ENCODE data around the gene CYP21A2.

CYP21A2 gene

GRCh38 chr6:32074996-32075532 is 36.8 kb downstream of the CYP21A2 start:
- Mint-ChIP-seq H3K4me1 (peaks cover 70% of the 10 kb centered on the region), H3K27me3 (ENCODE audit: low read depth) (peaks cover 3% of the 10 kb centered on the region), H3K9me3 (no peaks in the 10 kb centered on the region), H3K36me3 (ENCODE audit: low read depth) (no peaks in the 10 kb centered on the region), H3K4me3 (peak overlapping the region in 1 of 3 experiments; percentile 10), H3K27ac (peak overlapping the region; percentile 74 to 93 (median 74))
- TF ChIP-seq CTCF (IDR thresholded peaks at IDR 0.05; ENCODE audit: unreplicated experiment in 3 of 3) = no peak

- H3K9me3 Mint-ChIP-seq = no peaks in the 10 kb centered on the region
- peaks cover 69% of the 10 kb centered on the region for H3K4me1 Mint-ChIP-seq
- no peaks in the 10 kb centered on the region for H3K36me3 Mint-ChIP-seq (ENCODE audit: low read depth)
- H3K27ac Mint-ChIP-seq = peak overlapping the region; percentile 74 to 93 (median 78)
- H3K4me3 Mint-ChIP-seq = peak overlapping the region in 1 of 3 experiments; percentile 45
- TF ChIP-seq CTCF (IDR thresholded peaks at IDR 0.05; ENCODE audit: unreplicated experiment in 3 of 3) = no peak
- H3K27me3 Mint-ChIP-seq (ENCODE audit: low read depth) = peaks cover 3% of the 10 kb centered on the region
Measured at GRCh38 chr6:32075781-32076180, 37.6 kb downstream of the CYP21A2 start.

GRCh38 chr6:32076321-32076809 is 38.1 kb downstream of the CYP21A2 start:
- TF ChIP-seq CTCF (IDR thresholded peaks at IDR 0.05; ENCODE audit: unreplicated experiment in 3 of 3) = no peak
- Mint-ChIP-seq H3K9me3 (no peaks in the 10 kb centered on the region), H3K27me3 (ENCODE audit: low read depth) (peaks cover 7% of the 10 kb centered on the region), H3K4me1 (peaks cover 70% of the 10 kb centered on the region), H3K36me3 (ENCODE audit: low read depth) (no peaks in the 10 kb centered on the region), H3K27ac (peak overlapping the region; percentile 74 to 93 (median 78)), H3K4me3 (peak overlapping the region in 1 of 3 experiments; percentile 45)

- H3K36me3 Mint-ChIP-seq (ENCODE audit: low read depth) = no peaks in the 10 kb centered on the region
- H3K4me3 Mint-ChIP-seq = no peak overlapping the region
- TF ChIP-seq CTCF (IDR thresholded peaks at IDR 0.05; ENCODE audit: unreplicated experiment in 3 of 3) = no peak
- H3K27me3 Mint-ChIP-seq (ENCODE audit: low read depth) = peaks cover 11% of the 10 kb centered on the region
- H3K4me1 Mint-ChIP-seq = peaks cover 64% of the 10 kb centered on the region
- H3K27ac Mint-ChIP-seq = peak overlapping the region; percentile 60 to 79 (median 73)
- no peaks in the 10 kb centered on the region for H3K9me3 Mint-ChIP-seq
Measured at GRCh38 chr6:32079566-32080290, 41.5 kb downstream of the CYP21A2 start.

GRCh38 chr6:32081168-32081990 is 43.2 kb downstream of the CYP21A2 start:
- TF ChIP-seq CTCF (IDR thresholded peaks at IDR 0.05; ENCODE audit: unreplicated experiment in 3 of 3) = no peak
- no peaks in the 10 kb centered on the region for H3K36me3 Mint-ChIP-seq (ENCODE audit: low read depth)
- no peaks in the 10 kb centered on the region for H3K9me3 Mint-ChIP-seq
- peaks cover 51% of the 10 kb centered on the region for H3K4me1 Mint-ChIP-seq
- H3K27ac Mint-ChIP-seq = peak overlapping the region in 2 of 3 experiments; percentile 79
- H3K27me3 Mint-ChIP-seq (ENCODE audit: low read depth) = peaks cover 19% of the 10 kb centered on the region
- peak overlapping the region in 2 of 3 experiments; percentile 4 to 49 for H3K4me3 Mint-ChIP-seq

Data from nephron (organoid).